ENCODE data around the gene LURAP1L.

The LURAP1L gene

DNA sequence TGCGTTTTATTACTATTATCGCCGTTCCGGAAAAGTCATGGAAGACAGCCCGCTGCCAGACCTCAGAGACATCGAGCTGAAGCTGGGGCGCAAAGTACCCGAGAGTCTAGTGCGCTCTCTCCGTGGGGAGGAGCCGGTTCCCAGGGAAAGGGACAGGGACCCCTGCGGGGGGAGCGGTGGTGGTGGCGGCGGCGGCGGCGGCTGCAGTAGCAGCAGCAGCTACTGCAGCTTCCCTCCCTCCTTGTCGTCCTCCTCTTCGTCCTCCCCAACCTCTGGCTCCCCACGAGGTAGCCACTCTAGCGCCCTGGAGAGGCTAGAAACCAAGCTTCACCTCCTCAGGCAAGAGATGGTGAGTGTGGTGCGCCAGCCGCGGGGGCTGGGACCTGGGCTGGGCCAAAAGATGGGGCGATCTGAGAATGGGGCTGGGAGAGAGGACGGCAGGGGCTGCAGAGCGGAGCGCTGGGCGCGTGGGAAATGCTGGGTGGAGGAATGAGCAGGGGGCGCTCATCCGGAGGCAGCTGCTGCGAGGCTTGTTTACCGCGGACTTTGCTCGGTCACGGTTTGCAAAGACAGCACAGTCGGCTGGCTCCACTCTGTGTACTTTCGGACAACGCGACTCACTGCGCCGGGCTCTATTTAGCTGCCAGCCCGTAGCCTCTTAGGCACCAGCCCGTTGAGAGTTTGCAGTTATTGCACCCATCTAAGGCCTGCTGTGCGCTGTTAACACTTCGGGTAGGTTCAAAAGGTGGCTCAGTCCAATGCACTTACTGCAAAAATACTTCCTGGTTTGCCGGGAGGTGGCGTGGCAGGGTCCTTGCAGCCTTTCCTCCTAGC lies 1.1 kb downstream of the LURAP1L start:
- TF ChIP-seq, protein P1, sequence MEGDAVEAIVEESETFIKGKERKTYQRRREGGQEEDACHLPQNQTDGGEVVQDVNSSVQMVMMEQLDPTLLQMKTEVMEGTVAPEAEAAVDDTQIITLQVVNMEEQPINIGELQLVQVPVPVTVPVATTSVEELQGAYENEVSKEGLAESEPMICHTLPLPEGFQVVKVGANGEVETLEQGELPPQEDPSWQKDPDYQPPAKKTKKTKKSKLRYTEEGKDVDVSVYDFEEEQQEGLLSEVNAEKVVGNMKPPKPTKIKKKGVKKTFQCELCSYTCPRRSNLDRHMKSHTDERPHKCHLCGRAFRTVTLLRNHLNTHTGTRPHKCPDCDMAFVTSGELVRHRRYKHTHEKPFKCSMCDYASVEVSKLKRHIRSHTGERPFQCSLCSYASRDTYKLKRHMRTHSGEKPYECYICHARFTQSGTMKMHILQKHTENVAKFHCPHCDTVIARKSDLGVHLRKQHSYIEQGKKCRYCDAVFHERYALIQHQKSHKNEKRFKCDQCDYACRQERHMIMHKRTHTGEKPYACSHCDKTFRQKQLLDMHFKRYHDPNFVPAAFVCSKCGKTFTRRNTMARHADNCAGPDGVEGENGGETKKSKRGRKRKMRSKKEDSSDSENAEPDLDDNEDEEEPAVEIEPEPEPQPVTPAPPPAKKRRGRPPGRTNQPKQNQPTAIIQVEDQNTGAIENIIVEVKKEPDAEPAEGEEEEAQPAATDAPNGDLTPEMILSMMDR (conservative IDR thresholded peaks at IDR 0.05; ENCODE audit: low read depth, low read length) = peak; percentile 66
- peak; percentile 51 for DNase-seq (ENCODE audit: low read depth)
- peak overlapping the region; percentile 75 for H3K4me3 ChIP-seq (ENCODE audit: low read length)

DNA sequence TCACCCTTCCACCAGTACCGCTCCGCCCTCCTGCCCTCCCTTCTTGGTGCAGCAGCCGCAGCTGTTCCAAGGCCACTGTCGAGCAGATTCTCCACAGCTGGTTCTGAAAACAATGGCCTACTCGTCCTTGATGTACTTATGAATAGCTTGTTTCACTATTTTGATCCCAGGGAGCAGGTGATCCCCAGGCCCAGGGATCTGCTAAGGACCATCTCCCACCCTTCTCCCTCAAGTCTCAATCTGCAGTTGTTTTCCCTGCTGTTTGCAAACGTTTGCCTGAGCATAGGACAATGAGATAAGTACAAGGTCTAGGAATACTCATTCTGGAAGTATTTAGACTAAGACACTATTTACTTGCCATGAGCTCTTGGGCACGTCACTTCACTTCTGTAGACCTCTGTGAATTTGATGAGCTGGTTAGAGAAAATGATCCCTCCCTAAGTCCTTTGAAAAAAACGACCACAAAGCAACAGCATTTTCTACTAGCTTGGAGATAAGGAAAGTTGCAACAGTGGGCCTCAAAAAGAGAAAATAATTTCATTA lies 1.8 kb downstream of the LURAP1L start:
- DNase-seq (ENCODE audit: low read depth) = no peak
- TF ChIP-seq, protein P1 (conservative IDR thresholded peaks at IDR 0.05; ENCODE audit: low read depth, low read length) = no peak
- H3K4me3 ChIP-seq (ENCODE audit: low read length) = peak overlapping the region; percentile 75

DNA sequence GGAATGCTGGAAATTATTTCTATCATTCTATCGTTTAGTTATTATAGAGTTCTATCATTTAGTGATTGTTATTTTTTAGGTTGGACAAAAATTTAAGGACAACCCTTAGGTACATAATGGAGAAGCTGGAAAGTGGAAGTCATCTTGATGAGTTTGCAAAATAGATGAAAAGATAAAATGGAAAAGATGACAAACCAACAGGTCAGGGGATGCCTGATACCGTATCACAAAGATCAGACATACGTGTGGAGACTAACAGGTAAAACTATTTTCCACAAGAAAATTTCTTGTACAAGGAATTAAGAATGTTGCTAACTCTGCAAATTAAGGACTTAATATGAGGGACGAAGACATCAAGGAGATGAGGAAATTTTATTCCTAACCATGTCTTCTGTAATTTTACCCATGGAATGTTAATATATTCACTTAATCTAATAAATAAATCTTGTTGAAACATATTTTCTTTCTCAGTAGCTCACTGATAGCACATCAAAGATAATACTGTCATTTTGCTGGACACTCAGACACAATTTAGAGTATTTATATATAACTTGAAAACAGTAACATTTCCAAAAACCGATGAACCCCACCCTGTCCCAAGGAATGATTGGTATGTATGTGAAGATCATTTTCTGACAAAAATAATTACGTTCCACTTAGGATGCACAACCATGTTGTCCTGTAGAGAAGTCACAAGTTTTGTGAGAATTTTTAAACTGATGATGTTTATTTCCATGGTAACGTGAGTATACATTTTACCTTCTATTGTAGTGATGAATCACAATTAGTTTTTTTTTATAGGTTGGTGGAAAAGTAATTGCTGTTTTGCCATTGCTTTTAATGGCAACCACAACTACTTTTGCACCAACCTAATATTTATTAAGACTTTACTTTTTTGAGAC lies 2.6 kb downstream of the LURAP1L start:
- DNase-seq (ENCODE audit: low read depth) = no peak
- peak overlapping the region; percentile 75 for H3K4me3 ChIP-seq (ENCODE audit: low read length)

GRCh38 chr9:12778389-12778788 lies 3.6 kb downstream of the LURAP1L start:
- DNase-seq (ENCODE audit: low read depth) = no peak
- H3K4me3 ChIP-seq (ENCODE audit: low read length) = no peak overlapping the region
- TF ChIP-seq, protein P1 (conservative IDR thresholded peaks at IDR 0.05; ENCODE audit: low read depth, low read length) = no peak

More for the DNA sequence above, 2.6 kb downstream of the LURAP1L start:
- TF ChIP-seq, protein P1 (conservative IDR thresholded peaks at IDR 0.05; ENCODE audit: low read depth, low read length) = no peak

GRCh38 chr9:12781226-12781733 lies 6.5 kb downstream of the LURAP1L start:
- TF ChIP-seq, protein P1 (conservative IDR thresholded peaks at IDR 0.05; ENCODE audit: low read depth, low read length) = no peak
- no peak overlapping the region for H3K4me3 ChIP-seq (ENCODE audit: low read length)
- no peak for DNase-seq (ENCODE audit: low read depth)

GRCh38 chr9:12783767-12784460 lies 9.1 kb downstream of the LURAP1L start:
- TF ChIP-seq, protein P1 (conservative IDR thresholded peaks at IDR 0.05; ENCODE audit: low read depth, low read length) = no peak
- H3K4me3 ChIP-seq (ENCODE audit: low read length) = no peak overlapping the region
- DNase-seq (ENCODE audit: low read depth) = no peak

Measured in retinal pigment epithelial cell (primary cell).